GM12878 (cell line): ENCODE data around the gene ZNF366. TPM values are rescaled to one million over a fixed set of nuclear protein-coding genes. Genes with fewer than 3 reads are reported as not detected.

ENCODE experiments used
- ASH2L ChIP-seq: fragments of 300-600, 200-600 bp; sonication (generic); IDR thresholded peaks from 2 replicates; pipeline ENCODE4 v1.6.1; 2017; ENCODE audit warnings: low read depth, mild to moderate bottlenecking, borderline replicate concordance
- FOXM1 ChIP-seq: IDR thresholded peaks from 2 replicates; pipeline ENCODE4 v1.6.1; 2012; ENCODE audit warnings: low read depth, mild to moderate bottlenecking, inconsistent platforms, low read length, moderate library complexity
- MXI1 ChIP-seq: fragments of 150-350 bp; IDR thresholded peaks from 2 replicates; pipeline ENCODE4 v1.6.1; 2011; ENCODE audit warnings: low read depth, mild to moderate bottlenecking, inconsistent platforms, low read length, improper control_type of control experiment
- NR2C1 ChIP-seq: fragments of 450-650 bp; IDR thresholded peaks from 2 replicates; pipeline ENCODE4 v1.6.1; 2017; ENCODE audit warnings: antibody characterized with exemption, mild to moderate bottlenecking, moderate library complexity
- SUZ12 ChIP-seq: fragments of 200-600 bp; sonication (generic); IDR thresholded peaks from one replicate; pipeline ENCODE4 v1.6.1; 2018; ENCODE audit warnings: antibody characterized with exemption, mild to moderate bottlenecking; ENCODE audit not compliant: unreplicated experiment
- ZNF24 ChIP-seq: fragments of 450-650 bp; IDR thresholded peaks from 2 replicates; pipeline ENCODE4 v1.6.1; 2017; ENCODE audit warnings: antibody characterized with exemption, mild to moderate bottlenecking
- ZNF687 ChIP-seq: fragments of 450-650 bp; IDR thresholded peaks from 2 replicates; pipeline ENCODE4 v1.6.1; 2017; ENCODE audit warnings: mild to moderate bottlenecking, moderate library complexity
- polyA plus RNA-seq, 11 experiments: library from polyadenylated mRNA; depleted of rRNA in 4 of 11; unstranded in 6 of 11; stranded (reverse) in 5 of 11; fragments of >200 nt; fragmentation: Nextera tagmentation in 4 of 11; fragmentation: Illumina TruSeq in 1 of 11; extraction: Ambion mirVana in 4 of 11; extraction: Trizol in 1 of 11; gene quantifications; 1 replicate in 1 of 11; 2 replicates in 10 of 11; pipeline versions ENCODE4 v1.2.1 to v1.2.3, GENCODE V29; 2011 to 2016; ENCODE audit warnings: inconsistent platforms in 2 of 11, missing spikeins in 2 of 11, low read depth in 1 of 11
- total RNA-seq, 4 experiments: library from RNA; depleted of rRNA in 3 of 4; stranded (reverse); fragments of >200 nt in 3 of 4; fragmentation: Illumina TruSeq in 1 of 4; extraction: Trizol in 1 of 4; gene quantifications; 2 replicates each; pipeline versions ENCODE4 v1.2.1 to v1.2.3, GENCODE V29; 2013 to 2021
- TF ChIP-seq, protein P1 (sequence below): fragments of 450-650 bp; formaldehyde crosslinking; IDR thresholded peaks from 2 replicates; pipeline ENCODE4 v1.4.0; 2020; ENCODE audit warnings: mild to moderate bottlenecking, moderate library complexity

Gene ZNF366
- total and polyA plus RNA-seq, 10 of the 15 experiments (the other 5 are each of a cell fraction or from before 2014, with no cell fraction given), result 0.01 to 0.18 (median 0.04) TPM; not detected in 6

DNA sequence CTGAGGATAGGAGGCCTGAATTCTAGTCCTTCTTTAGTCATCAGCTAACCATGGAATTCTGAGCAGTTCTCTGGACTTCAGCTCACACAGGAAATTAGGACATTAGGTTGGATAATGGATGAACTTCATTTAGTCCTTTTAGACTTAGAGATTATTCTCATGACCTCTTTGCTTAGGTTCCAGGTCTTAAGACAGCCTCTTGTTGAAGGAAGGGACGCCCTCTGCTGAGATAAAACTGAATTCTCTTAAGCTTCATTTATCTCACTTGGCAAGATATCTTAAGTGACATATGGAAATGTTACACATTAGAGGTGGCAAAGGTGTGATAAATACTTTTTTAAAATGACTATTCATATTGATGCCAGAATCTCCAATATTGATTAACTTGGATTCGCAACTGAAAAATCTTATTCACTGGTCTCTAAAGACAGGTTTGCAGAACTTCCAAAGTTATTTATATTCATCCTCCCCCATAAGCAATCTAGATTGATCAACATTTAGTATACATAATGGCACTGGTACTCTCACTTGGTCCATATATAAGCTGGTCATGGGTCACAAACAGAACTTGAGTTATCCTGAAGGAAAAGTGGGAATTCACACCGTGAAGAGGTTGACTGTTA, 16.9 kb upstream of the ZNF366 start (continued):
- TF ChIP-seq, protein P1, sequence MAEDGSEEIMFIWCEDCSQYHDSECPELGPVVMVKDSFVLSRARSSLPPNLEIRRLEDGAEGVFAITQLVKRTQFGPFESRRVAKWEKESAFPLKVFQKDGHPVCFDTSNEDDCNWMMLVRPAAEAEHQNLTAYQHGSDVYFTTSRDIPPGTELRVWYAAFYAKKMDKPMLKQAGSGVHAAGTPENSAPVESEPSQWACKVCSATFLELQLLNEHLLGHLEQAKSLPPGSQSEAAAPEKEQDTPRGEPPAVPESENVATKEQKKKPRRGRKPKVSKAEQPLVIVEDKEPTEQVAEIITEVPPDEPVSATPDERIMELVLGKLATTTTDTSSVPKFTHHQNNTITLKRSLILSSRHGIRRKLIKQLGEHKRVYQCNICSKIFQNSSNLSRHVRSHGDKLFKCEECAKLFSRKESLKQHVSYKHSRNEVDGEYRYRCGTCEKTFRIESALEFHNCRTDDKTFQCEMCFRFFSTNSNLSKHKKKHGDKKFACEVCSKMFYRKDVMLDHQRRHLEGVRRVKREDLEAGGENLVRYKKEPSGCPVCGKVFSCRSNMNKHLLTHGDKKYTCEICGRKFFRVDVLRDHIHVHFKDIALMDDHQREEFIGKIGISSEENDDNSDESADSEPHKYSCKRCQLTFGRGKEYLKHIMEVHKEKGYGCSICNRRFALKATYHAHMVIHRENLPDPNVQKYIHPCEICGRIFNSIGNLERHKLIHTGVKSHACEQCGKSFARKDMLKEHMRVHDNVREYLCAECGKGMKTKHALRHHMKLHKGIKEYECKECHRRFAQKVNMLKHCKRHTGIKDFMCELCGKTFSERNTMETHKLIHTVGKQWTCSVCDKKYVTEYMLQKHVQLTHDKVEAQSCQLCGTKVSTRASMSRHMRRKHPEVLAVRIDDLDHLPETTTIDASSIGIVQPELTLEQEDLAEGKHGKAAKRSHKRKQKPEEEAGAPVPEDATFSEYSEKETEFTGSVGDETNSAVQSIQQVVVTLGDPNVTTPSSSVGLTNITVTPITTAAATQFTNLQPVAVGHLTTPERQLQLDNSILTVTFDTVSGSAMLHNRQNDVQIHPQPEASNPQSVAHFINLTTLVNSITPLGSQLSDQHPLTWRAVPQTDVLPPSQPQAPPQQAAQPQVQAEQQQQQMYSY (CRISPR knock-in tag), result no peak
- no peak for TF ChIP-seq SUZ12
- TF ChIP-seq FOXM1, result peak; percentile 57; the same call in 1 of the 2 replicates
- TF ChIP-seq NR2C1, result 0 out of 2 replicates have a peak, but pooled peaks have one; percentile 31
- peak; percentile 14; the same call in 1 of the 2 replicates for TF ChIP-seq ZNF687
- no peak for TF ChIP-seq MXI1
- peak; percentile 88 for TF ChIP-seq ZNF24
- no peak for TF ChIP-seq ASH2L
- TF ChIP-seq, all 136 proteins: peak for 12
